ENCODE data around the gene IGFL4.

The IGFL4 gene

GRCh38 chr19:46063201-46063600 is 22.4 kb upstream of the IGFL4 start:
- no peak for DNase-seq (ENCODE audit: low read depth)

- DNase-seq (ENCODE audit: low read depth): no peak
These were observed 19.2 kb upstream of the IGFL4 start for GRCh38 chr19:46060012-46060411.

GRCh38 chr19:46058778-46059177 is 18.0 kb upstream of the IGFL4 start:
- DNase-seq (ENCODE audit: low read depth): no peak

- DNase-seq (ENCODE audit: low read depth): peak; percentile 21
These were observed 15.7 kb upstream of the IGFL4 start for GRCh38 chr19:46056536-46056935.

- no peak for DNase-seq (ENCODE audit: low read depth)
These were observed 12.1 kb upstream of the IGFL4 start for GRCh38 chr19:46052896-46053295.

- no peak for DNase-seq (ENCODE audit: low read depth)
These were observed 8.8 kb upstream of the IGFL4 start for GRCh38 chr19:46049597-46049996.

GRCh38 chr19:46043519-46043918 is 2.7 kb upstream of the IGFL4 start:
- no peak for DNase-seq (ENCODE audit: low read depth)

- no peak for DNase-seq (ENCODE audit: low read depth)
These were observed 1.6 kb upstream of the IGFL4 start for GRCh38 chr19:46042252-46042883.

- DNase-seq (ENCODE audit: low read depth): no peak
These were observed 677 bp downstream of the IGFL4 start for GRCh38 chr19:46040125-46040524.

GRCh38 chr19:46036744-46037128 is 4.1 kb downstream of the IGFL4 start:
- no peak for DNase-seq (ENCODE audit: low read depth)

- no peak for DNase-seq (ENCODE audit: low read depth)
These were observed 4.6 kb downstream of the IGFL4 start for GRCh38 chr19:46035986-46036743.

GRCh38 chr19:46035546-46035945 is 5.3 kb downstream of the IGFL4 start:
- DNase-seq (ENCODE audit: low read depth): no peak

- DNase-seq (ENCODE audit: low read depth): no peak
These were observed 7.4 kb downstream of the IGFL4 start for GRCh38 chr19:46033401-46033800.

GRCh38 chr19:46032597-46033025 is 8.2 kb downstream of the IGFL4 start:
- no peak for DNase-seq (ENCODE audit: low read depth)

- no peak for DNase-seq (ENCODE audit: low read depth)
These were observed 8.8 kb downstream of the IGFL4 start for GRCh38 chr19:46031781-46032596.

GRCh38 chr19:46030812-46031550 is 9.8 kb downstream of the IGFL4 start:
- DNase-seq (ENCODE audit: low read depth): no peak

- DNase-seq (ENCODE audit: low read depth): no peak
These were observed 15.0 kb downstream of the IGFL4 start for GRCh38 chr19:46025835-46026234.

GRCh38 chr19:46023311-46023779 is 17.5 kb downstream of the IGFL4 start:
- no peak for DNase-seq (ENCODE audit: low read depth)

GRCh38 chr19:46022431-46023310 is 18.1 kb downstream of the IGFL4 start, which contains the start of gene PGLYRP1:
Gene PGLYRP1, minus strand, starts transcription at chr19:46023053. Its CDS starts 32 bp downstream, at chr19:46023021.
- no peak for DNase-seq (ENCODE audit: low read depth)

GRCh38 chr19:46022061-46022430 is 18.8 kb downstream of the IGFL4 start:
- no peak for DNase-seq (ENCODE audit: low read depth)

- DNase-seq (ENCODE audit: low read depth): no peak
These were observed 19.2 kb downstream of the IGFL4 start for GRCh38 chr19:46021531-46022041.

All from amniotic epithelial cell (primary cell).